ENCODE results near the gene ABO.
"Not testable (repeated sequence)": the region's sequence is repeated elsewhere in the genome, so short reads cannot be mapped to it uniquely, and the experiment has no call there.

The ABO gene

DNA sequence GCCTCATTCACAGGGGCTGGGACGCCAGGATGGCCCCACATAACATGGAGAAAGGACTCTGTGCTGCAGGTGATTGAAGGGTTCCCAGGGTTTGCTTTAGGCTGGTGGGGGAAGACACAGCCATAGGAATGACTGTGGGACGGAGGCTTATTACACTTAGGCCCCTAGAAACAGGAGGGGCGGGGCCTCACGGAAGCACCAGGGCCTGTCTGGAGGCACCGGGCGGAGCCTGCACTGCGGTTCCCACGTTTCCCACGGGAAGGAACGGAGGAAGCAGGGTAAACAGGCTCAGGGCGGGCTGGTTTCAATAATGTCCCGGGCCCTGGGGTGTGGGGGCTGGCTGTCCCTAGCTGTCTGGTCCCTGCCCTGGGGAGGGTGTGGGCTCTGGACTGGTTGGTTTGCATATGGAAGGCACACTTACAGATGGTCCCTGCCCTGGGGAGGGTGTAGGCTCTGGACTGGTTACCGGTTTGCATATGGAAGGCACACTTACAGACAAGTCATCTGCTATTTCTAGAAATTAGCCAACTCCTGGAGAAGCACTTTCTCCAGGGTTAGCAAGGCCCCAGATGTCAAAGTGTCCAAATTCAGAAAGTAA is 51.7 kb downstream of the ABO start:
- DNase-seq = not testable (repeated sequence)

DNA sequence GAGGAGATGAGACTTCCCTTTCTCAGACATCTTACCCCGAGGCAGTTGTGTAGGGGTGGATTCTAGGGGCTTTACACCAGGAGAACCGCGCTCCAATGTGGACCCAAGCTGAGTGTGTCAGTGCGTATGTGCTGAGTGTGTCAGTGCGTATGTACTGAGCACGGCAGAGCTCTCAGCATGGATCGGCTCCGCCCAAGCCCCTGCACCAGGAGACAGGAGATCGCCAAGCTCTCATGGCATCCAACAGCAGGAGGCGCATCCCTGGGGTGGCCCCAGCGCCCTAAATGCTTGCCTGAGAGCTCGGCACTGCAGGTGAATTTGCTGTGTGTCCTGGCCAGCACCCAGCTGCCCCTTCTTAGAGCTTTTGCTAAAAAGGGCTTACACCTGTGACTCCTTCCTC is 53.0 kb downstream of the ABO start:
- DNase-seq = not testable (repeated sequence)

GRCh38 chr9:133221177-133221809 is 53.7 kb downstream of the ABO start:
- no peak for DNase-seq

DNA sequence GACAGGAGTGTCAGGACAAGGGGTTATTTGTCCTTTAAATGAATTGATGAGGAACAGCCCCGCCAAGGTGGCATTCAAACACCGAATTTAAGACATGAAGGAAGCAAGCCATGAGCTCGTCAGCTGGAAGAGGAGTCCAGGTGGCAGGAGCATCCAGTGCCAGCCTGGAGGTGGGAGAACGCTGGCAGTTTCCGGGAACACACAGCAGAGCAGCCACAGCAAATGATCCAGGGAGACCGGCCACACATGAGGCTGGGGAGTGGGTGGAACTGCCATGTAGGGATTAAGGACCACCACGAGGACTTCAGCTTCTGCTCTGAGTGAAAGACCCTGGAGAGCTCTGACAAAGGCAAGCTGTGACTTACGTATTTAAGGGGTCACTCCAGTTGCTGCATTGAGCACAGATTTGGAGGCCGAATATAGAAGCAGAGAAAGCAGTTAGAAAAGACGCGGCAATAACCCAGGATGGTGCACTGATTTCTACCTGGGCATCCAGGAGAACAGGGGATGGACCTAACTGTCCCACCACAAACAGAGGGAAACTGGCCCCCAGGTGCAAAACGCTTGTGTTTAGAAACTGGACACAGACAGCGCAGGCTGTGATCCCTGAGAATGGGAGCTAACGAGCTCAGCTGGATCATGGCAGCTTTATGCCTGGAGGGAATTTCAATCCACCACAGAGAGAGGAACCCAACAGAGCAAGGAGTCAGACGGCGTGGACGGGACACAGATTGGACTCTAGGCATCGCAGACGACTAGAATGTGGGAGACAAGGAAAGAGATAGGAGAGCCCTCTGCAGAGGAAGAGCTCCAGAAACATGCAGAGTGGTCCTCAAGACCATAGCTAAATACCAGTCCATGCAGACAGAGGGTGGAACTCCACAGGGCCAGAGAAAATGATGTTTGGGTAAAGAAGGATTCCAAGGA is 56.7 kb downstream of the ABO start:
- not testable (repeated sequence) for DNase-seq

GRCh38 chr9:133217333-133217988 is 57.5 kb downstream of the ABO start:
- not testable (repeated sequence) for DNase-seq

GRCh38 chr9:133214276-133214675 is 60.7 kb downstream of the ABO start:
- DNase-seq = peak; percentile 63

GRCh38 chr9:133210609-133211008 is 64.4 kb downstream of the ABO start:
- DNase-seq = no peak

- peak; percentile 45 for DNase-seq
Measured at GRCh38 chr9:133210202-133210532, 64.8 kb downstream of the ABO start.

DNA sequence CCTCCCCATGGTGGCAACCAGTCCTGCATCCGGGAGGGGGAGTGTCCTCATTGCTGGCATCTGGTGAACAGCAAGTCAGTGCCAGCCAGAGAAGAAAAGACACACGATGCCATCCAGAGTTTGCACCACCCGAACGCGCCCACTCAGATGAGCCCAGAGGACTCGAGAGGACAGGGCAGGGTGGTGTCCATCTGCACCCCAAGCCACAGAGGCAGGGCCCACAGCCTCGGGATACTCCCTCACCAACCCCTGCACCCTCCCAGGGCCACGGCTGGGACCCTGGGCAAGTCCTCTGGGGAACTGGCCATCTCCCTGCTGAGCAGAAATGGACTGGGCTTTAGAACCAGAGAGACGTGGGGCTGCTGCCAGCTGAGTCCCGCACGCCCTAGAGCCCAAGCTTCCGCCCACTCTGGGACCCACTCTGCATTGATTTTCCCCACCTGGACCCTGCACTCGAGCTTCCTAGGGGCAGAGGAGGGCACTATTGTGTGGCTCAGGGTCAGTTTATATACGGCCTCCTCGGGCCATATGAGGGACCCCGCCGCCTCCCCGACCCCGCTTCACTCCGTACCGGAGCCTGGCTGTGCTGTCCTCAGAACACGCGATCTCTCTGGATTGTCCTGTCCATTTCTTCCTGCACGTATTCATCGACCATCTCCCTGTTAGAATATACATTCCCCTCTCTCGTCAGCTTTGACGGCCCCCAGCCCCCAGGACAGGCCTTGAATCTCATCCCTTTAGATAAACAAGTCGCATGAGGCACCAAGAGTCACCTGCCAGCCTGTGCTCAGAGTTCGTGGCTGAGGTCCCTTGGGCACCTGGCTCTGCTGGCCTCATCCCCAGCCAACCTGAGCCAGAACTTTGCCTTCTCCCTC is 65.4 kb downstream of the ABO start:
- not testable (repeated sequence) for DNase-seq

GRCh38 chr9:133208880-133209300 is 66.1 kb downstream of the ABO start, which contains the start of gene OBP2B:
TSS of gene OBP2B (minus strand) at chr9:133209250. CDS start at chr9:133209199, 51 bp downstream.
- DNase-seq = not testable (repeated sequence)

- not testable (repeated sequence) for DNase-seq
Measured at GRCh38 chr9:133208171-133208879, 66.7 kb downstream of the ABO start.

- DNase-seq = no peak
Measured at GRCh38 chr9:133207540-133208170, 67.3 kb downstream of the ABO start.

DNA sequence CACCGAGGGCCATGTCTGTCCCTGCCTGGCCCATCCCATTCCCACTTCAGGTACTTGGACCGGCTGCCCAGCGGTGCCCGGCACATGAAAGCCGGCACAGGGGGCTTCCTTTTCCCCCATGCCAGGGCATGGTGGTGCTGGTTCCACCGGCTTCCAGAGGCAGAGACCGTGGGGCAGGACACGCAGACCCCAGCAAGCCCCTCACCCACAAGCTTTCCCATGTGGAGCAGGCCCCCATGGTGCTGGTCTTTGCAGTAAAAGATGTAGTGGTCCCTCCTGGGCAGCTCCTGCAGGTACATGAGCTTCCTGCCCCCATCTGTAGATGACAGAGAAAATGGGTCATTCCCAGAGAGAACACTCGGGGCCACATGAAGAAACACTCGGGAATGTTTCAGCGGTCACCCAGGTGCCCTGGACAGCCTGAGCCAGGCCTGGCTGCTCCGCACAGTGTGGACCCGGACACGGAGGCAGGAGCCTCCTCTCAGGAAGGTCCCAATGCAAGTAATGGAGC is 67.9 kb downstream of the ABO start:
- no peak for DNase-seq

DNA sequence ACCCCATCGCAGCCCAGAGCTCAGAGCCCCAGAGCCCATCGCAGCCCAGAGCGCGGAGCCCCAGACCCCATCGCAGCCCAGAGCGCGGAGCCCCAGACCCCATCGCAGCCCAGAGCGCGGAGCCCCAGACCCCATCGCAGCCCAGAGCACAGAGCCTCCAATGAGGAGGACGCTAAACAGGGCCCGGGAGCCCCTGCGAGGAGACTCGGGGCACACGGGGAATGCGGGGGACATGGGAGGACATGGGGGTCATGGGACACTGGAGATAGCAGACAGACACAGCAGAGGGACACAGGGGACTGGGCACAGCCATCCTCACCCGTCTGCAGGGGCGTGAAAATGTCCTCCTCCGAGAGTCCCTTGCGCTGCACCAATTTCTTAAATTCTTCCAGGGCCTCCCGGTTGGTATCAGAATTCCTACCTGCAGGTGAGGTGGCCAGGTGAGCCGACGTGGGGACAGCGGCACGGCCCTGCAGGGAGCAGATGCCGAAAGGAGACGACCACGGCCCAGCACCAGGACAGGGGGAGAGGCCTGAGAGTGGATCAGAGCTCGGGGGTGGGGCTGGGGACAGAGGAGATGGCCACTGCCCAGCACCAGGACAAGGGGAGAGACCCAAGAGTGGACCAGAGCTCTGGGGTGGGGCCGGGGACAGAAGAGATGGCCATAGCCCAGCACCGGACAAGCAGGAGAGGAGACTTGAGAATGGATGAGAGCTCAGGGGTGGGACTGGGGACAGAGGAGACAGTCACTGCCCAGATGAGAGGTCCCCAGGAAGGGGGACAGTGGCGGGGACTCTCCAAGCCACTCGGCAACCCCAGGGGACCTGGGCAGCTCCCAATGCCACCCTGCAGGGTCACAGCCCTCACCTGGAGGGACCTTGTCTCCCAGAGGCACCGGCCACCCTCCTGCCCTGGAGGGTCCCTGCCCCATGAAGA is 68.7 kb downstream of the ABO start:
- no peak for DNase-seq

DNA sequence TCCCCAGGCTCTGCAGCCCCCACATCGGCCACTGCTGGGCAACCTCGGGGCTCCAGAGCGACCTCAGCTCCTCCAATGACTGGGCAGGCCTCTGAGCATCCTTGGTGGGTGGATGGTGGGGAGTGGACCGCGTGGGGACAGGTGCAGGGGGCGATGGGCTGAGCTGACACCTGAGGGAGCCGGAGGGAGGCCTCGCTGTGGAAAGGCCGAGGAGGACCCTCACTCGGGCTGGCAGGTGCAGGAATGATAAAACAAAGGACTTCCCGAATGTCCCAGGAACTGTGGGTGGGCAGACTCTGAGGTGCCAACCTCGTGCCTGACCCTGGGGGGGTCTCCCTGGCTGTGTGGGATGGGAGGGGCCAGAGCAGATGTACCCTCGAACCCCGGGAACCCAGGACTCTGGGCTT is 69.5 kb downstream of the ABO start:
- not testable (repeated sequence) for DNase-seq
